GM12801 (cell line): ENCODE measurements around the gene SH3BP4.

Source experiments
- CTCF ChIP-seq: IDR thresholded peaks from one replicate; pipeline ENCODE4 v1.5.1; 2011; ENCODE audit warnings: control low read depth; ENCODE audit not compliant: insufficient read length; ENCODE audit errors: extremely low read depth

SH3BP4 gene

DNA sequence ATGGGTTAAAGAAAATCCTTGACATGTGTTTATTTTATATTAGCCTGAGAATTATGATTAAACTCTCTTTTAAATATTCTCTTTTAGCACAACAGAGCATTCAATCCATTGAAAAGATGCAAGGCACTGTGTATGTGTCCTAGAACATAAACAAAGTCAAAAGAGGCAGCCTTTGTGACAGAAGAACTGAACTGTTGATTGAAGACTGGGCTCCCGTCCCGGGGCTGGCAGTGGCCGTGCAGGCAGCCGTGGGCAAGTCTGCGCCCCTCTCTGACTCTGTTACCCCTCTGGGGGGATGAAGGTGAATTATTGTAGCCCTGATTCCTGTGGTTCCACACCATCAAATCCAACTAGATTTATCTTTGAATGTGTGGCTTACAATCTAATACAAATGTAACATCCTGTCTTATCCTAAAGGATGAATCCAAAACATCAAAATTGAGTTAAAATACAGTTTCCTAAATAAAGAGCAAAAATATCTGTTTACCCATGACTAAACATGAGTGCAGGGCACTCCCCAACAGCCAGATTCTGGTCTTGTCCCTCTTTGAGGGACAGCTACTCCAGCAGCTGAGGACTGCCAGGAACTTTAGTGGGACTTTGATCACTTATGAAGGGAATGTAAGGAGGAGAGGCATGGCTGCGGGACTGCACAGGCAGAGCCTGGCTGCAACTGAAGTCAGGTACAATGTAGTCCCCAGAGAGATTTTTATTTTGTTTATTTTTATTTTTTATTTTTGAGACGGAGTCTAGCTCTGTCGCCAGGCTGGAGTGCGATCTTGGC, 37.3 kb upstream of the SH3BP4 start:
- no peak for TF ChIP-seq CTCF

DNA sequence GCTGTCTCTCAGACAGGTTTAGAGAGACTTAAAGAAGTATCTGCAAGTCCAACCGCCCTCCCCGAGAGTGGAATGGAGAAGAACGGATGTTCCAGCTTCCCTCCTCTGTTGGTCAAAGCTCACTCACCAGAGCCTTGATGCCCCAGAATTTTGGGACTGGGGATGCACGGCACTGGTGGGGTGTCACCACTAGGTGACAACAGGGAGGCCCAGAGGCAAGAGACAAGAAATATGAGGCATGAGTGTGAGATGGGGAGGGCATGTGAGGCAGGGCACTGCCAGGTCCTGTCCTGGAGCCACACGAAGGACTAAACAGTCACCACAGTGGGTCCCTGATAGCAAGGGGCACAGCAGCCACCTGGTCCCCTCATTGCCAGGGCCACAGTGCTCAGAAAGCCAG, 35.1 kb upstream of the SH3BP4 start:
- no peak for TF ChIP-seq CTCF

DNA sequence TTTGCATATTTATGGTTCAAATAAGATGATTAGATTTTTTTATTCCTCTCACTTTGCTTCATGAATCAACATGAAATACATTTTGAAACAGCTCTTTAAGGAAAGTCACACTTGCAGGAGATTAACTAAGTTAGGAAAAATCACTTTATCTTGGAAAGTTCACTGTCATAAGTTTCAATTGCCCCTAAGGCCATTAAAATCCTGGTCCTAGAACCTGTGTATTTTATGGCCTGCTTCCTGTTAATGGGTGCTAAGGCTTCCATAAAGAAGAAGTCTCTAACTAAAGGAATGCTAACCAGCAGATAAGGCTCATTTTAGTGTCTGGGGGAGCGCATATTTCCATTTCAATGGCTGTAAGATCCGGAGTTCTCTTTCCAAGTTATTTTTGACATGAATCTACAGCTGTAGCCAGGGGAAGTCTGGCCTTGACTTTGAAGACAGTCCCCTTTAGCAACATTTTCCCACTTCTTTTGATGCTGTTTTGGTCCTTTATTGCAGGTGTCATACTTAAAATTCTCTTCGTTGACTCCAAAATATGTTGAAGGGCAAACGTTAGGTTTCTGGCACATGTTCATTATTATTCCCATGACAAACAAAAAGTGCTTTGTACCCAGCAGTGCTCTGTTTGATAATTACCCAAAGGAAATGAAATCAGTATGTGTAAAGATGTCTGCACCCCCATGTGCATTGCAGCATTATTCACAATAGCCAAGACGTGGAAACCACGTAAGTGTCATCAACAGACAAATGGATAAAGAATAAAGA, 34.4 kb upstream of the SH3BP4 start:
- TF ChIP-seq CTCF: no peak

- no peak for TF ChIP-seq CTCF
Observed at GRCh38 chr2:234919711-234920110, 32.1 kb upstream of the SH3BP4 start.

GRCh38 chr2:234920836-234921235, 31.0 kb upstream of the SH3BP4 start:
- TF ChIP-seq CTCF: no peak

GRCh38 chr2:234929002-234929401, 22.8 kb upstream of the SH3BP4 start:
- no peak for TF ChIP-seq CTCF

GRCh38 chr2:234930397-234930796, 21.4 kb upstream of the SH3BP4 start:
- no peak for TF ChIP-seq CTCF
